Activated CD4-positive, alpha-beta T cell treated with anti-CD3 and anti-CD28 coated beads for 24 hours (primary cell): ENCODE data around the gene PPM1H.

Source experiments
- DNase-seq, 2 donors: peaks; one replicate each; pipeline ENCODE4 v3.0.0-alpha.2; 2020; ENCODE audit warnings: low read depth in 2 of 2

PPM1H gene

DNA sequence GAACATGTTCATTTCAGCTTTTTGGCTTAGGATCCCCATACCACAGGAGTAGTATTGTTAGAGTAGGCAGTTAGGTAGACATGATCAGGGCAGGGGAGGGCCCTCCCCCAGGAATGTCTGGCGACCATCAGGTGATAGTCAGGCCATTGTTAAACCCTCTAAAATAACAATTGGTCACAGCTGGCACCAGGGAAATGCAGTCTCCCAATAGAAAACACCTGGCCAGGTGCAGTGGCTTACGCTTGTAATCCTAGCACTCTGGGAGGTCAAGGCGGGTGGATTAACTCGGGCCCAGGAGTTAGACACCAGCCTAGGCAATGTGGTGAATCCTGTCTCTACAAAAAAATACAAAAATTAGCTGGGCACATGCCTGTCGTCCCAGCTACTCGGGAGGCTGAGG lies 281.2 kb downstream of the PPM1H start:
- DNase-seq, result no peak

GRCh38 chr12:62653304-62653703 lies 281.6 kb downstream of the PPM1H start:
- DNase-seq, result no peak

- DNase-seq, result no peak
These were observed 283.8 kb downstream of the PPM1H start for GRCh38 chr12:62651138-62651537.

DNA sequence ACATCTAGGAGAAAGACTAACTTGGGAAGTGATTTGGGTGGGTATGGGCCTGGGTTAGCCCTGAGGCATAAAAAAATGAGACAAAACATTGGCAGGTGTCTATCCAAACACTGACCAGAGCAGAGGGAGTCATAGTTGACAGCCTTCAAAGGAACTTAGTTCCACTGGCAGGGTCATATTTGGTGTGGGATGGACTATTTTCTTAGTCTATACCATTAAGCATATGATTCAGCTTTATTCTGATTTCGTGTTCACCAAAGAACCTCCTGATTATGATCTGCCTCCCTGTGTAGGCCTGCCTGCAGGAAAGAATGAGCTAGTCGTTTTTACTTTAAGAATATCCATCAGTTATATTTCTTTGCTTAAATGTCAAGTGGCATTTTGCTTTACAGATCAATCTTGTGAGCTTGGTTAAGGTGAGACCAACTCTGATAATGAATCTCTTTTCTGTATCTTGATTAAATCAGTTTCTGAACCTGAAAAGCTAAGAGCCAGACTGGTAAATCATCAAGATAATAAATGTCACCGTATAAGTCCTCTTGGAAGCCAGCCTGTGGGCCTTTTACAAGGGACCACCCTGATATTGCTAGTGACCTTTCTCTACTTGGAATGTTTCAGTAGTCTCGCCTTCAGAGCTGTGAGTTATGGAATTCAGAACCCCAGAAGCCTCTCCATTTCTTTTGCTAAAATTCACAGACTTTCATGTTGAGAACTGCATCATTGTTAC lies 285.4 kb downstream of the PPM1H start:
- no peak for DNase-seq

- DNase-seq, result no peak
These were observed 287.4 kb downstream of the PPM1H start for GRCh38 chr12:62647586-62647985.

DNA sequence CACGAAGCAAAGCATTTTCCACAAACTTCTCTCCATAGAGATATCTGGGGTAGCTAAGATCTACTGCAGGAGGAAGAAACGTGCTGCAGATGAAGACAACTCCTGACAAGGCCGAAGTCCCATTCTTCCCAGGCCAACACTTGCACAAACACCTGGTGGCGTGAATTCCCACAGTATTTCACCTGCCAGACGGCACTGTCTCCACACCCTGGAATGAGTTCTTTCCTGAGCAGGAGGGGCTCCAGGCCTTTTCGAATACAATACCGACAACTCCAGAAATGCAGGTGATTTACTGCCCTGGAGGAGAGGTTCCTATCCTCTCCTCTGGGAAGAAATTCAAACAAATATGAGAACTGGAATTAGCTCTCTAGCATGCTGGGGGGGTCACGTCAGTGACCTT lies 288.4 kb downstream of the PPM1H start:
- no peak for DNase-seq

DNA sequence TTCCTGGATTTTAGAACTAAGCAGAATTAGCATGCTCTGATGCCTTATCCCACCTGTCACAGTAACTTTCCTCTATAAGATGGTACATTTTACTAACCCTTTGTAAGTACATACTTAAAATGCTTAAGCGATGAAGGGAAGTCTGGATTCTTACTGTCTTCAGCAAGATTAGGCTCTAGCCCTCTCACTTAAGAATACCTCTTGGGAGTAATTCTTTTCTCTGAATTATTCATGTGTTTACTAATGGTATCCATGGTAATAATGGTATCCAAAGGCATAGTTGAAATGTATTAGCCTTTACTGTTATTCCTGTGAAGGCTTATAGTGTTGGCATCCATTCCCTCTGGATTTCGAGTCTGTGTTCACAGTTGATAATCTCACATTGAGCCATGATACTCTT lies 291.5 kb downstream of the PPM1H start:
- no peak for DNase-seq

DNA sequence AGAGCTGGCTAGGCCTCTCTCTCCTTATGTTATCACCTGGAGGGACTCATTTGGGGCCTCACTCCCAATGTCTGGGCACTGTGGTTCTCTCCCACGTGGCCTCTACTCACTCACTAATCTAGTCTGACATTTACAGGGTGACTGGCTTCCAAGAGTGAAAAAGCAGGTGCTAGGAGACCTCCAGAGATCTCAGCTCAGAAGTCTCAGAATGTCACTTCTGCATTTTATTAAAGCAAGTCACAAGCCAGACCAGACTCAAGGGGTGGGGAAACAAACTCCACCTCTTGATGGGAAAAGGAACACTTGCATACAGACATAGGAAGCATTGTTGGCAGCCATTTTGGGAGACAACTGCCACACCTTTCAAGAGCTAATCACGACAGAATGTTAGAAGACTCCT lies 292.5 kb downstream of the PPM1H start:
- DNase-seq, result no peak

GRCh38 chr12:62640910-62641448 lies 294.0 kb downstream of the PPM1H start:
- peak in 1 of 2 donors; percentile 15 for DNase-seq

DNA sequence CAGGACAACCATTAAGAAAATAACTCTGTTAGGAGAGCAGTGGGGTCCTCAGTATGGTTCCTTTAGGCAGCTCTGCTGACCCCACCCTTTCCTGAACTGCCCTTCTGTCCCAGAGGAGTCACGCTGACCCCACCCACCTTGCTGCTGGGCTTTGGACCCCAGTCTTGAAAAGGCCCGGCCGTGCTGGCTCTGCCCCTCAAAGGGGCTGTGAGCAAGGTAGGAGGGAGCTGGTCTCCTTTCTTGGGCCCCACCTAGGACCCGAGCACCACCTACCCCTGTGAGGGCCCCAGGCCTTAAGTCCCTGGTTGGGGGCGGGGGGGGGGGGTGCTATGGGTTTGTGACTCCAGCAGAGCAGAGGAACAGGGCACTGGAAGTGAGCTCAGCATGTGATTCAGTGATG lies 297.3 kb downstream of the PPM1H start:
- no peak for DNase-seq

DNA sequence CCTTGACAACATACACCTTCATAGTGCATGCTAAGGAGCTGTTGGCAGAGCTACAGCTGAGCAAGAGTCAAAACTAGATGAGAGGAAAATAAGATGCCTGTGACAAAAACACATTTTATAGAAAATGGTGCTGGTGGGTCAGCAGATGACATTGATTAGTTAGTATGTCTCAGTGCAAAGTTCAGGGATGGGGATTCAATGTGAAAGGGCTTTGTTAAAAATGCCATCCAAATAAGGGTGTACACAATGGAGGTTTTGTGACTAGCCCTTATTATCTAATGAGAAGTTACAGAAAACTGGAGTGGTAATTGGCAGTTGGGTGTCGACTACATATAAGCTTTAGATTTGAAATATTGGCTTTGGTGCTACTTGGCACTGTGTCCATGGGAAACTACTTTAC lies 299.3 kb downstream of the PPM1H start:
- no peak for DNase-seq

GRCh38 chr12:62632411-62632918 lies 302.5 kb downstream of the PPM1H start:
- no peak for DNase-seq

DNA sequence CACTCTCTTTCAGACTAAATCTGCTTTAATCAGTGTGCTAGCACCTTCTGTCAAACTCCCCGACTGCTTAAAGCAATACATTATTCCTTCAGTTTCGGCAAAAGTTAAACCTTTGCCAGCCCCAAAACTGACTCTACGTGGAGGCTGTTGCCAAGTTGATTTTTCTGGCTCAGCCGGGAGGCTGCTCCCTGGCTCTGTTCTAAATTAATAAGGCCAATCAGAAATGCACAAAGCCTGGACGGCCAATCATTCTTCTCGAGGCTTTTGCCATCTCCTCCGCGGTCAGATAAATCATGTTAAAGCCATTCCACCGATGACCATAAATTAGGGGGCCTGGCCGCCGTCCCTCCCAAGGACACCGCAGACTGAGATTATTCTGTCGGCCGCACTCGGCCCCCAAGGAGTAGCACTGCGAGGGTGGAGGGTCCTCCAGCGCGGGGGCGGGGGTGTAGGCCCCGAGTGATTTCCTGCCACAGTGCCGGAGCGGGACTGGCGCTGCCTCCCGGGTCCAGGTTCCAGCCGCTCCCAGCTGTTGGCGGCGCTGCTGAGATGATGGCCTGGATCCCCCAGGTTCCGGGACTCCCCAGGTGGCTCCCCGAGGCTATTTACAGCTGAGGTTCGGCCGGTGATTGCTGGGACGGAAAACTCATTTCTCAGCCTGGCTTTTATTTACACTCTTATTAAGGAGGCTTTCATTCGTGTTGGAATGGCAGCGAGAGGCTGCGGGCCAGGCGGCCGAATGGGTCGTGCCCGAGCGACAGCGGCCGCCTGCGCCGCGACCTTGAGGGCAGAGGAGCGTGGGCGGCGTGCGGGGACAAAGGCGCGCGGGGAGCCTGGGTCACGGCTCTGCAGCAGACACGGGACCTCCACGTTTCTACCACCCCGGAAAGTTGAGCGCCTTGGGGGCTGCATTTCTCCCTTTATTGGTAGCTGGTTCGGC lies 303.2 kb downstream of the PPM1H start:
- DNase-seq, result no peak

- no peak for DNase-seq
These were observed 304.8 kb downstream of the PPM1H start for GRCh38 chr12:62629971-62630739.

DNA sequence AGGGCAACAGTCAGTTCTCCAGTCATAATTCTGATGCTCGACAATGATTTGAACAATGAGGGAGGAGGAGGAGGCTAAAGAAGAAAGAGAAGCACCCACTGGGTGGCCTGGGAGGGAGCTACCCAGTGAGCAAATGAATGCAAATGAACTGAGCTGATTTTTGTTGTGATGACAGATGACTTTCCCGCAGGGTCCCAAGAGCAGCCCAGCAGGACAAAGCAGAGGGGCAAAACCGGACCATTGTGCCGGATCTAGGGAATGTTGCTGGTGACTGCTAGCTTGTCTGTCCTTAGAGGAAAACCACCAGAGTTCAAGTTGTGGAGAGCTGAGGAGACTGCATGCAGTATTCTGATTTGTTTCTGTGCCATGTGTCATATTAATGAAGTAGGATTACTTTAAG lies 305.5 kb downstream of the PPM1H start:
- no peak for DNase-seq

DNA sequence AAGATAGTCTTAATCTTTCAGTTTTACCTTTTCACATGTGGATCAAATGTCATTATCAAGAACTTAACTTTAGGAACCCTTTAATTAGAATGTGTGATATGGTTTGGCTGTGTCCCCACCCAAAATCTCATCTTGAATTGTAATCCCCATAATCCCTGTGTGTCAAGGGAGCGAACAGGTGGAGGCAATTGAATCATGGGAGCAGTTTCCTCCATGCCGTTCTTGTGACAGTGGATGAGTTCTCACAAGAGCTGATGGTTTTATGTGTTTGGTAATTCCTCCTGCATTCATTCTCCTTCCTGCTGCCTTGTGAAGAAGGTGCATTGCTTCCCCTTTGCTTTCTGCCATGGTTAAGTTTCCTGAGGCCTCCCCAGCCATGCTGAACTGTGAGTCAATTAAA lies 307.8 kb downstream of the PPM1H start:
- DNase-seq, result no peak

DNA sequence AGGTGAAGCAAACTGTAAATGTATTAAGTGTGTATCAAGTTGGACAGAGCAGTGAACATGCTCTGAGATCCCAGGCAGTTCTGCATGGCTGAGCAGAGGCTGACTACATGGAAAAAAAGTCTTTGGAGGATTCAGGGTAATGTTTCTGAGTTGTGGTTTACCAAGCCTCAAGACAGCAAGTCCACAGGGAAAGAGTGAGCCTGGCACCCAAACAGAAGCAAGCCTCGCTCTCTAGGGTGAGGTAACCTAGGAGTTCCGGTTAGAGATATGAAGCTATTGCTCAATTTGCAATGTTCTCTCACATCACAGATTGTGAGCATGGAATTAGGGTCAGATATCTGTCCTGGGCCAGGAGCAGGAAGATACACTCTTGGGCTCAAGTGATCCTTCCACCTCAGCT lies 309.7 kb downstream of the PPM1H start:
- no peak for DNase-seq

DNA sequence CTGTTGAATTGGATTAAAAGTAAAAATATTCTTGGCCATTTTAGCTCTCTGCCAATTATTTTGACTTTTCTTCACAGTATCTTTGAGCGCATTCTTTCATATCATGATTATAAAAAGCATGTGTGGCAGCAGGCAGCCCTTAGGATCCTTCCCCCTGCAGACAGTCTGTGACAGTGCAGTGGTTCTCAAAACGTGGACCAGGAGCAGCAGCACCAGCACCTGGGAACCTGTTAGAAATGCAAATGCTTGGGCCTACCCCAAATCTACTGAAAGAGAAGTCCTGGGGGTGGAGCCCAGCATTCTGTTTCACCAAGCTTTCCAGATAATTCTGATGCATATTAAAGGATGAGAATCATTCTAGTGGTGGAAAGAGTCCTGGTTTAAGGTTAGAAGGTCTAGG lies 312.8 kb downstream of the PPM1H start:
- DNase-seq, result no peak

GRCh38 chr12:62621101-62621638 lies 313.8 kb downstream of the PPM1H start:
- no peak for DNase-seq

GRCh38 chr12:62618930-62619329 lies 316.0 kb downstream of the PPM1H start:
- DNase-seq, result no peak

GRCh38 chr12:62618319-62618718 lies 316.6 kb downstream of the PPM1H start:
- DNase-seq, result no peak

- DNase-seq, result no peak
These were observed 321.9 kb downstream of the PPM1H start for GRCh38 chr12:62613081-62613480.
